Ecto neural progenitor cell (in vitro differentiated cells): ENCODE results near the gene BIN1.
A peak's percentile ranks its signal among the peaks of the same experiment; 100 is the strongest.

Experiments used
- DNase-seq: peaks from one replicate; pipeline ENCODE4 v3.0.0-alpha.2; 2018; ENCODE audit warnings: low spot score

Gene BIN1

DNA sequence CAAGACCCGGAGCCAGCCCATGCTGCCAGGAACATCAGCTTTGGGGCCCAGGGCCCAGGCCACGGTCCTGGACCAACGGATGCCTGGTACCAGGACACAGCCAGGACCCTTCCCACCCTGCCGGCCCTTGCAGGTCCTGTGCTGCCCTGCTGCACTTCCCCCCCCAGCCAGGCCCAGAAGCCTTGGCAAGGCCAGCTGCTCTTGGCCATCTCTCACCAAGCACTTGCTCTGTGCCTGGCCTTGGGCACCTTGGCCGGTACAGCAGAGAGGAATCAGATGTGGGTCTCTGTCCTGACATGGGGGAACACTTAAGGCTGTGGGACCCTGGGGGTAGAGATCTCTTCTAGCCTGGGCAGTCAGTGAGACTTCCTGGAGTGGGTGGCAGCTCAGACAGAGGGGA lies 28.9 kb downstream of the BIN1 start:
- no peak for DNase-seq

DNA sequence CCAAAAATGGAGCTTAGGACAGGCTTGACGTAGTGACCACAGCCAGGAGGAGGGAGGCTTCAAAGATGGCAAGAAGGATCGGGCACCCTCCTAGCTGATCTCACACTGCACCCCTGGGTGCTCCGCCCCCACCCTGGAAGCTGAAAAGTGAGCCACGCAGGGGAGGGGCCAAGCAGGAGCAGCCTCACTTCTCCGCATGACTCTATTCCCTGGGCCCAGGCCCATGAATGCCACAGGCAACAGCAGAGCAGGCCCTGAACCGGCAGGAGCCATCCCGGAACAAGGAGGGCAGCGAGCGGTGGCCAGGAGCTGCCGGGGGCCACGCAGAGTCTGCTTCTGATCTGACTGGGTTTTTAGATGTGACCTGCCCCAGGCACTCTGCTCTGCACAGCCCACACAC lies 30.0 kb downstream of the BIN1 start:
- DNase-seq = no peak

- no peak for DNase-seq
These were observed 30.7 kb downstream of the BIN1 start for GRCh38 chr2:127076290-127076689.

DNA sequence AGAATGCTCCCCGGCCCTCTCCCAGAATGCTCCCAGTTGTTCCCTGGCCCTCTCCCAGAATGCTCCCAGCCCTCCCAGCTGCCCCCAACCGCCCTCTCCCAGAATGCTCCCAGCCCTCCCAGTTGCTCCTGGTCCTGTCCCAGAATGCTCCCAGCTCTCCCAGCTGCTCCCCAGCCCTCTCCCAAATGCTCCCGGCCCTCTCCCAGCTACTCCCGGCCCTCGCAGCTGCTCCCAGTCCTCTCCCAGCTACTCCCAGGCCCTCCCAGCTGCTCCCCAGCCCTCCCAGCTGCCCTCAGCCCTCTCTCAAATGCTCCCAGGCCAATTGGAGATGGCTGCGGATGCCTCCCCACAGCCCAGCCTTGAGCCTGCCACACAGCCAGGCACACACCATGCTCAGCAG lies 31.1 kb downstream of the BIN1 start:
- DNase-seq = no peak

GRCh38 chr2:127074936-127075335 lies 32.0 kb downstream of the BIN1 start:
- no peak for DNase-seq

- DNase-seq = no peak
These were observed 32.6 kb downstream of the BIN1 start for GRCh38 chr2:127074358-127074757.

DNA sequence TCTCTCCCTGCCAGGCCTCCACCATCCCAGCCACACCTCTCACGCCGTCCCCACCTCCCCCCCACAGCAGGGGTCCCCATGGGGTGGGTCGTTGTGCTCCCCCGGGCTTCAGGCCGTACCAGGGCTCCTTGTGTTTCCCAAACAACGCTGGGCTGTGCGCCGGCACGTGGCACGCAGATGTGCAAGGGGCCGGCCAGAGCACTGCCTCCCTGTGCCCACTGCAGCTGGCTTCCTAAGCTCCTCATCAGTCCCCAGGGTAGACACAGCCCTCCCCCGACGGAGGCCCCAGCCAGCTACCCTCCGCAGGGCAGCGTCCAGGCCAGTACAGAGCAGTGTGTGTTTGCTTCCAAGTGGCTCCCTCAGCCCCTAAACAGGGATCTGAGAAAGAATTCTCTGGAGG lies 34.0 kb downstream of the BIN1 start:
- DNase-seq = no peak

DNA sequence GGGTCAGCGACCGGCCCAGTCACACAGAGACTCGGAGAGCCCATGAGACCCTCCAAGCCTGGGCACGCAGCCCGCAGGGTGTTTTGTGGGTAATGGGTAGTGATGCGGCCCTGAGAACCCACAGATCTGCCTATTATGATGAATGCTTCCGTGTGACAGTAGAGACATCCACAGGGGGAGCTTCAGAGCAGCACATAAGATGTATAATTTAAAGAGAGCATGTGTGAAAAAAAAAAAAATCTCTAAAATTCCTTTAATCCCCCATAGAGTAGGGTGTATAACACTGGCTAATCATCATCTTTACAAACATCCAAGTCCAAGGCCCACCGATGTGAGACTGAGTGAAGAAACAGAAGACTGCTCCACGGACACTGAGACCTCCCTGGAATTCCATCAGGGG lies 34.6 kb downstream of the BIN1 start:
- no peak for DNase-seq

DNA sequence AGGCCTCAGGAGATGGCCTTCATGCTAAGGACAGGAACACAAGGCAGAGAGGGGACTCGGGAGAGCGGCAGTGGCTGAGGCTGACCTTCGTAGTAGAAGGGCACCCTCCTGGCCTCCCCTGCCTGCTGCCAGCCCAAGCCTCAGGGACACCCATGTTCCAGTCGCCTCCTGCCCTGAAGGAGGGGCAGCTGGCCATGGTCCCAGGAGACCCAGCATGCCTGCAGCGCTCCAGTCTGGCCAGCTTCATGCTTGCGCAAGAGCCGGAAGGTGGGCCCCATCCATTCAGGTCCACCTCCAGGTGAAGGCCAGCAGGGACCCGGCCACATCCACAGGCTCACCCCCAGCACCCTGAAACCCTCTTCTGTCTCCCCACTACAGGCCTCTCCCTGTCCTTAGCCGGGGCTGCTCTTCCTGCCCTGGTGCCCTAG lies 35.0 kb downstream of the BIN1 start:
- no peak for DNase-seq

DNA sequence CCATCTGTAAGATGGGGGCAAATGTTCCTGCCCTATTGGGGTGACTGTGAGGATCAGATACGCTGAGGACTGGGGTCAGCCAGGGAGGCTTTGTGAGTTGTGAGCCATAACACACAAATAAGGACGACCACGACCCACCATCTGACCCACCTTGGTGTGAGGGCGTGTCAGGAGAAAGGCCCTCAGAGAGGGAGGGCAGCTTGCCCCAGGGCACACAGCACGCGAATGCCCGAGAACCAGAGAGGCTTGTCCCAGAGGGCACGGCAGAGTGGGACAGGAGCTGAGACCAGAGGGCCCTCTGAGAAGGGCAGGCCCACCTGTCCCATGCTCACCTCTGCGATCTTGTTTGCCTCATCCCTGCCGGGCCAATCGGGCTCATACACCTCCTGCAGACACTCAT lies 36.7 kb downstream of the BIN1 start:
- DNase-seq = no peak

- DNase-seq = no peak
These were observed 37.4 kb downstream of the BIN1 start for GRCh38 chr2:127069536-127069935.

DNA sequence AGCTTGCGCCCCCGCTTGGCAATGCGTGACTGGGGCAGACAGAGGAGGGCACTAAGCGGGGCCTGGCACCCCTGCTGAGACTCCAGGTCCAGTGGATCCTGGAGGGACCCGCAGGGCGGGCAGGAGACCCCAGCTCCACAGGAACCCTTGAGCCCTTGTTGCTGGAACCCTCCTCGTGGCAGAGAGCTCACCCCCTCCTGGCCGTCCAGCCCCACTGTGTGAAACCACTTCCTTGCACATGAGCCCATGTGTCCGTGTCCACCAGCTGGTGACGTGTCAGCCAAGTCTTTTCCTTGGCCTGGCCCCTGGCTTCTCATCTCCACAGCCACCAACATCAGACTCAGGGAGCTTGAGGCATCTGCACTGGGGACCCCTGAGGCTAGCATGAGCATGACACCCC lies 38.0 kb downstream of the BIN1 start:
- no peak for DNase-seq

DNA sequence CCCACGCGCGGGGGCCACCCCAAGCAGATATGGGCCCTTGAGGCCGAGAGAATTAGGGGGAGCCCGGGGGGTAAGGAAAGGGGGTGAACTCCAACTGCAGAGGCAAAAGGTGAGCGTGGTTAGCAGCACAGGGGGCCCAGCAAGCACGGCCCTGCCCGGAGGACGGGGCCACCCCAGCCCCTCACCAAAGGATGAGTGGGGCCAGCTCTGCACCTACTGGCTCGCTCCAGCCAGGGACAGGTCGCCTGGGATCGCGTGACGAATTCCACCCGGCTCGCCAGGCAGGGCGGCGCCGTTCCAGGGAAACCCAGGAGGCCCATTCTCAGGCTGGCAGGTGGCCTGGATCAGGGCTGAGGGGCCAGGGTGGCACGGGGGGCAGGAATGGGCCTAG lies 38.6 kb downstream of the BIN1 start:
- no peak for DNase-seq

DNA sequence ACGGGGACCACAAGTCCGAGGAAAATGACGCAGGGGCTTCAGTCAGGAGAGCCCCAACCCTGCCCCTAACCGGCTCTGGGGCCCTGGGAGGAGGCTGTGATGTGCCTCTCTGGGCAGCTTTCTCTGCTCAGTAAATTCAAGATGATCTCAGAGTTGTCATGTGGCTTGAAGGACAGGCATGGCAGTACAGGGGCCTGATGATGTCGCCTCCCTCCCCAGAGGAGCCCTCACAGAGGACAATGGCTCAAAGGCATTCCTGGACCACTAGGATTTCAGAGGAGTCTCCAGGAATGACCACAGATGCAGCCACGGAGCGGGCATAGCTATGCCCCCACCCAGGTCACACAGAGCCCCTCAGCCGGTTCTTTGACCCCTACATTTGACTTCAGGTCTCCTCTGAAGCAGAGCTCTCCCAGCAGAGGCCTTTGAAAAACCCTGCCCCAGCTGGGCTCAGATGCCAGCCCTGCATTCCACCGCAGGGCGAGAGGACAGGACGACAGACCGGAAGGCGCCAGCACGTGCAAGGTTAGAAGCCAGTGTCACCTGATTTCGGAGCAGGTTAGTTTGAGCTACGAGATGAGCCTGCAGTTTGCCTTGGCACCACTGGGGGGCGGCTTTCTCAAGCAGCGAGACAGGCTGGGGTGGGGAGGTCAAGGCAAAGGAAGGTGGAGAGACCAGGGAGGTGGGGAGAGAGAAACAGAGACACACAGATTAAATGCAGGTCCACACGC lies 39.2 kb downstream of the BIN1 start:
- DNase-seq = peak; percentile 69

DNA sequence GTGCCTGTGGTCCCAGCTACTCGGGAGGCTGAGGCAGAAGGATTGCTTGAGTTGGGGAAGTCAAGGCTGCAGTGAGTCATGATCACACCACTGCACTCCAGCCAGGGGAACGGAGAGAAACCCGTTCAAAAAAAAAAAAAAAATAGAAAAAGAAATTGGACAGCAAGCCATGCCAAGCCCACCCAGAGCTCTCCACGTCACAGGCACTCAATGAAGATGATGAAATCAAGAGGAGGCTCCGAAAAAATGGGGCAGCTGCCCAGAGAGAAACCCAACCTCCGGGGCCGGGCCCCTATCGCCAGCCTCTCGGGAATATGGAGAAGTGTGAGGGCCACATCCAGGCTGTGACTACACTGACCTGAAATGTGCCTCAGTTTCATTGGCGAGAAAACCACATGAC lies 40.0 kb downstream of the BIN1 start:
- no peak for DNase-seq

- no peak for DNase-seq
These were observed 41.0 kb downstream of the BIN1 start for GRCh38 chr2:127065940-127066318.

DNA sequence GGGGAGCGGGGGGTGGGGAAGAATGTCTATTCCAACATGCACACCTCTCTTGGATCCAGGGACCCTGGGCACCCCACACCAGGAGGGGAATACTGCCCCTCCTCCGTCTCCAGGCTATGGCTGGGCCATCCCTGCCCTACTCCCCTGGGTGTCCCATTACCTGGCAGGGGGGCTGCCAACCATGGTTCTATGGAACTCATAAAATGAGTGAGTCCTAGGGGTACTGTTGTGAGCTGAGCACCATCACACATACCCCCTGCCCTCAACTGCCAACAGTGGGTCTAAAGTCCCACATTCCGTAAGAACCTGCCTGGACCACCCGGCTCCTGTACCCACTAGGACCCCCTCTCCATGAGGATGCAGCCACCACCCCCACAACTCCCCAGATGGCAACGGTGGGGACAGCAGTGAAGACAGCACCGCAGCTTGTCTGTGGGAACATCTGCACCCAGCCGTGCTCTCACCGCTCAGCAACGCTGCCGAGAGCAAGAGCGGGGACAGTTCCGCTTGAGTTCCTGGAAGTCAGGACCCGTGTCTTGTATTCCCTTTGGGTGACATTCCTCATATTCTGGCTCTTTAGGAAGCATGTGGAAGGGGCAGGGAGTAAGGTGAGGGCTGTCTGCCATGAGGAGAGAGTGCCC lies 41.5 kb downstream of the BIN1 start:
- no peak for DNase-seq

DNA sequence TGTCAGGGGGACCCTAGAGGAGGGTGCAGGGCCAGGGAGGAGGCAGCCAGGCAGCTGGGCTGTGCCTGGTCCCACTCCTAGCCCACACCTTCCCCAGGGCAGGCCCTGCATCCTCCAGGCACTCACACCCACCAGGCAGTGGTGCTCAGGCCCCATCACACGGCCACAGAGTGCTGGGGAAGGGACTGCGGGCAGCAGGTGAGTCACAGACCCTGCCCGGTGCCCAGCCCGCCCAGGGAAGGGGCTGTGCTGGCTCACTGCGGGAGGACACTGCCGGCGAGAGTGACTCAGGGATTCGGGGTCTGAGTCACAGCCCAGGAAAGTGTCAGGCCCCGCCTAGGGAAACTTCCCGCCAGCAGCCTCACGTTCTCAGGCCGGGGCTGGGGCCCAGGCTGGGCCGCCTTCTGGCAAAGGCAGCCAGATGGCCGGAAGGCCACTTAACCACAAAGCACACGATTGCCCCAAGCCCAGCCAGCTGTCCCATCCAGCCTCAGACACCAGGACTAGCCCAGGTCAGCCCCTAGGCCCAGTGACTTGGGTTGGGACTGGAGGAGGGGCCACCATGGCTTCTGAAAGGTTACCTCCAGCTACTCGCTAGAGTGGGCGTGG lies 42.2 kb downstream of the BIN1 start:
- DNase-seq = peak; percentile 70

DNA sequence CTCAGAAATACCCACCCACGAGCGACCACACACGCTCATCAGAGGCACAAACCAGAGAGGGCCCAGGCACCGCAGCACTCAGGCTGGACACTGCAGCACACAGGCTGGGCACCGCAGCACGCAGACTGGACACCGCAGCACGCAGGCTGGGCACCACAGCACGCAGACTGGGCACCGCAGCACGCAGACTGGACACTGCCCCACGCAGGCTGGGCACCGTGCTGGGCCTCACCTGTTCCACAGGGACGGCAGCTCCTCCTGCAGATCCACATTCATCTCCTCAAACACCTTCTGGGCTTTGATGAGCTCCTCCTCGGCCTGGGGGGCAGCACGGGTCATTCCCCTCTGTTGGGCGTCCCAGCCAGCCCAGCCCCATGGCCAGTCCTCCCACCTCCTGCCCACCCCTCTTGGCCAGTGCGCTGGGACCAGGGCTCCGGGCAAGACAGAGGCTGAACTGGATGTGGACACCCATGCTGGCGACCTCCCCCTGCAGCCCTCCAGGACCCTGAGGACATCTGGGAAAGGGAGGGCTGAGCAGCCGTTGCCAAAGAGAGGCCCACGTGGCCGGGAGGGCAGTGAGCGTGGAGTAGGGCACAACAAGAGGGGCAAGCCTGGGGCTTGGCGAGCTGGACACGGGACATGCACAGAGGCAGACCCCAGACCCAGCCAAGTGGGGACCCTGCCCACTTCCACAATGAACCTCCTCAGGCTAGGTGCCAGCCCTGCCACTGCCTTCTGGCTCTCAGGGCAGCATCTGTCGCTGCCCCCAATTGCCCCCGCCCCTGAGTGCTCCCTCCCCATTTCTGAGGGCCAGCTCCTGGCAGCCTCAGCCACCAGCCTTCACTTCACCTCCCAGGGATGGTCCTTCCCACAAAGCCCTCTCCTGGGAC lies 43.0 kb downstream of the BIN1 start:
- DNase-seq = no peak

DNA sequence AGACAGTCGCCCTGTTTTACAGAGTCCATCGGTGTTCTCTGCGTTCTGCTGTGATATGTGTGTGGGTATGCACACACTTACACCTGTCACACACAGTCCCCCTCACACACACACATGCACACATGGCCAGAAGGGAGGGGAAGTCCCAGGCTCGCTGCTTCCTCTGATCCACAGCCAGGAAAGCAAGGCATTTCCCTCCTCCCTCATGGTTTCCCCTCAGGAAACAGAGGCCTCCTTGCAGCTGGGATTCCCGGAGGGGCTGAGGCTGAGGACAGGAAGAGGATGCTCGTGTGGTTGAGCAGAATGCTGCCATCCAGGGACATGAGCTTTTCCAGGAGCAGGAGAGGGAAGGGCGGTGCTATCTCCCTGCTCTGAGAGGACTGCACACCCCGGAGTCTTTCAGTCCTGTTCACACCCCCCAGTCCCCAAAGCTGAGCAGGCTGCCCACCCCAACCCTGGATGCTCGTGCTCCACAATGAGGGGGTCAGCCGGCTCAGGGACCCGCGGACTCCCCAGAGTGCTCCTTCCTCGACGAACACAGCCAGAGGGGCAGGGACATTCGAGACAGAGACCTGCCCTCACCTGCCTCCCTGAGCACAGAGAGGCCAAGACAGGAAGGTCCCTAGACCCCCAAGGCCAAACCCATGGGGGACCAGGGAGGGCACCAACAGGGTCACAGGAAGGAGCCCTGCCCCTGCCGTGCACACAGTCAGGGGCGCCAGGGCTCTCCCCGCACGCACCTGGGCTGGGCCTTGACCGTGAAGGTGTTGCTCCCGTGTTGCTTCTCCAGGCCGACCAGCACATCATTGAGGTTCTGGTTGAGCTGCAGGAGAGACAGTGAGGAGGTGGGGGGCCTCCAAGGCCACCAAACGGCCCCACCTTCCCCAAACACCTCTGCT lies 45.3 kb downstream of the BIN1 start:
- no peak for DNase-seq

- DNase-seq = no peak
These were observed 46.5 kb downstream of the BIN1 start for GRCh38 chr2:127060264-127060945.
